Measurements from ENCODE around the gene NCKAP5L. TPM values are rescaled to one million over a fixed set of nuclear protein-coding genes. Genes with fewer than 3 reads are reported as not detected.
A peak's percentile ranks its signal among the peaks of the same experiment; 100 is the strongest.
"Not testable (repeated sequence)": the region's sequence is repeated elsewhere in the genome, so short reads cannot be mapped to it uniquely, and the experiment has no call there.

The NCKAP5L gene
- polyA plus RNA-seq, 1 donor, result 9.7 TPM

GRCh38 chr12:49792976-49793580 is 35.1 kb downstream of the NCKAP5L start:
- no peak overlapping the region for H3K4me3 ChIP-seq (ENCODE audit: low read length)
- H3K27ac ChIP-seq (ENCODE audit: low read length), result no peak overlapping the region
- no peaks in the 10 kb centered on the region for H3K4me1 ChIP-seq (ENCODE audit: control insufficient read depth, insufficient read depth, low read length)
- no peaks in the 10 kb centered on the region for H3K27me3 ChIP-seq (ENCODE audit: control insufficient read depth, insufficient read depth, low read length)
- DNase-seq, result no peak
- H3K9me3 ChIP-seq (ENCODE audit: control insufficient read depth, low read depth, low read length), result no peaks in the 10 kb centered on the region
- H3K36me3 ChIP-seq (ENCODE audit: control insufficient read depth, insufficient read depth, low read length), result peaks cover 13% of the 10 kb centered on the region
- no CpG with 5 or more reads among the region's 11 CpGs for WGBS (ENCODE audit: insufficient coverage, low lambda C conversion rate)

GRCh38 chr12:49792181-49792970 is 35.8 kb downstream of the NCKAP5L start:
- Histone ChIP-seq H3K4me1 (ENCODE audit: control insufficient read depth, insufficient read depth, low read length) (no peaks in the 10 kb centered on the region), H3K27ac (ENCODE audit: low read length) (no peak overlapping the region), H3K4me3 (ENCODE audit: low read length) (no peak overlapping the region), H3K27me3 (ENCODE audit: control insufficient read depth, insufficient read depth, low read length) (no peaks in the 10 kb centered on the region), H3K9me3 (ENCODE audit: control insufficient read depth, low read depth, low read length) (no peaks in the 10 kb centered on the region), H3K36me3 (ENCODE audit: control insufficient read depth, insufficient read depth, low read length) (peaks cover 8% of the 10 kb centered on the region)
- DNase-seq, result no peak
- WGBS (ENCODE audit: insufficient coverage, low lambda C conversion rate), result no CpG with 5 or more reads among the region's 20 CpGs

GRCh38 chr12:49791700-49792099 is 36.5 kb downstream of the NCKAP5L start:
- WGBS (ENCODE audit: insufficient coverage, low lambda C conversion rate), result no CpG with 5 or more reads among the region's 23 CpGs
- Histone ChIP-seq H3K36me3 (ENCODE audit: control insufficient read depth, insufficient read depth, low read length) (peaks cover 6% of the 10 kb centered on the region), H3K27ac (ENCODE audit: low read length) (no peak overlapping the region), H3K27me3 (ENCODE audit: control insufficient read depth, insufficient read depth, low read length) (no peaks in the 10 kb centered on the region), H3K9me3 (ENCODE audit: control insufficient read depth, low read depth, low read length) (no peaks in the 10 kb centered on the region), H3K4me1 (ENCODE audit: control insufficient read depth, insufficient read depth, low read length) (no peaks in the 10 kb centered on the region), H3K4me3 (ENCODE audit: low read length) (no peak overlapping the region)
- no peak for DNase-seq

- Histone ChIP-seq H3K4me3 (ENCODE audit: low read length) (no peak overlapping the region), H3K36me3 (ENCODE audit: control insufficient read depth, insufficient read depth, low read length) (peaks cover 6% of the 10 kb centered on the region), H3K27ac (ENCODE audit: low read length) (no peak overlapping the region), H3K9me3 (ENCODE audit: control insufficient read depth, low read depth, low read length) (no peaks in the 10 kb centered on the region), H3K27me3 (ENCODE audit: control insufficient read depth, insufficient read depth, low read length) (no peaks in the 10 kb centered on the region), H3K4me1 (ENCODE audit: control insufficient read depth, insufficient read depth, low read length) (no peaks in the 10 kb centered on the region)
- DNase-seq, result no peak
- WGBS (ENCODE audit: insufficient coverage, low lambda C conversion rate), result no CpG with 5 or more reads among the region's 22 CpGs
These were observed 37.3 kb downstream of the NCKAP5L start for GRCh38 chr12:49790741-49791555.

GRCh38 chr12:49789992-49790391 is 38.2 kb downstream of the NCKAP5L start:
- no CpG with 5 or more reads among the region's 3 CpGs for WGBS (ENCODE audit: insufficient coverage, low lambda C conversion rate)
- Histone ChIP-seq H3K4me3 (ENCODE audit: low read length) (no peak overlapping the region), H3K27ac (ENCODE audit: low read length) (no peak overlapping the region), H3K4me1 (ENCODE audit: control insufficient read depth, insufficient read depth, low read length) (no peaks in the 10 kb centered on the region), H3K36me3 (ENCODE audit: control insufficient read depth, insufficient read depth, low read length) (peaks cover 4% of the 10 kb centered on the region), H3K9me3 (ENCODE audit: control insufficient read depth, low read depth, low read length) (no peaks in the 10 kb centered on the region), H3K27me3 (ENCODE audit: control insufficient read depth, insufficient read depth, low read length) (no peaks in the 10 kb centered on the region)
- DNase-seq, result no peak

GRCh38 chr12:49787672-49788071 is 40.5 kb downstream of the NCKAP5L start:
- Histone ChIP-seq H3K9me3 (ENCODE audit: control insufficient read depth, low read depth, low read length) (no peaks in the 10 kb centered on the region), H3K27ac (ENCODE audit: low read length) (no peak overlapping the region), H3K4me1 (ENCODE audit: control insufficient read depth, insufficient read depth, low read length) (no peaks in the 10 kb centered on the region), H3K36me3 (ENCODE audit: control insufficient read depth, insufficient read depth, low read length) (no peaks in the 10 kb centered on the region), H3K4me3 (ENCODE audit: low read length) (no peak overlapping the region), H3K27me3 (ENCODE audit: control insufficient read depth, insufficient read depth, low read length) (peaks cover 3% of the 10 kb centered on the region)
- 93% methylated on average over 2 of the region's 2 CpGs for WGBS (ENCODE audit: insufficient coverage, low lambda C conversion rate)
- DNase-seq, result no peak

GRCh38 chr12:49784756-49785409 is 43.3 kb downstream of the NCKAP5L start:
- Histone ChIP-seq H3K4me1 (ENCODE audit: control insufficient read depth, insufficient read depth, low read length) (no peaks in the 10 kb centered on the region), H3K27ac (ENCODE audit: low read length) (no peak overlapping the region), H3K4me3 (ENCODE audit: low read length) (no peak overlapping the region), H3K36me3 (ENCODE audit: control insufficient read depth, insufficient read depth, low read length) (no peaks in the 10 kb centered on the region), H3K9me3 (ENCODE audit: control insufficient read depth, low read depth, low read length) (no peaks in the 10 kb centered on the region), H3K27me3 (ENCODE audit: control insufficient read depth, insufficient read depth, low read length) (peaks cover 11% of the 10 kb centered on the region)
- WGBS (ENCODE audit: insufficient coverage, low lambda C conversion rate), result no CpG with 5 or more reads among the region's 4 CpGs
- DNase-seq, result no peak

- Histone ChIP-seq H3K9me3 (ENCODE audit: control insufficient read depth, low read depth, low read length) (no peaks in the 10 kb centered on the region), H3K27me3 (ENCODE audit: control insufficient read depth, insufficient read depth, low read length) (peaks cover 11% of the 10 kb centered on the region), H3K4me1 (ENCODE audit: control insufficient read depth, insufficient read depth, low read length) (no peaks in the 10 kb centered on the region), H3K27ac (ENCODE audit: low read length) (no peak overlapping the region), H3K4me3 (ENCODE audit: low read length) (no peak overlapping the region), H3K36me3 (ENCODE audit: control insufficient read depth, insufficient read depth, low read length) (no peaks in the 10 kb centered on the region)
- peak in 1 of 2 donors; percentile 37 for DNase-seq
- 78% methylated on average over 4 of the region's 7 CpGs for WGBS (ENCODE audit: insufficient coverage, low lambda C conversion rate)
These were observed 44.1 kb downstream of the NCKAP5L start for GRCh38 chr12:49783917-49784676.

GRCh38 chr12:49780914-49781313 is 47.3 kb downstream of the NCKAP5L start:
- H3K4me1 ChIP-seq (ENCODE audit: control insufficient read depth, insufficient read depth, low read length); H3K4me3 ChIP-seq (ENCODE audit: low read length); DNase-seq; H3K27ac ChIP-seq (ENCODE audit: low read length); H3K9me3 ChIP-seq (ENCODE audit: control insufficient read depth, low read depth, low read length); H3K36me3 ChIP-seq (ENCODE audit: control insufficient read depth, insufficient read depth, low read length): not testable (repeated sequence)
- 89% methylated on average over 1 of the region's 6 CpGs for WGBS (ENCODE audit: insufficient coverage, low lambda C conversion rate)
- H3K27me3 ChIP-seq (ENCODE audit: control insufficient read depth, insufficient read depth, low read length), result peaks cover 11% of the 10 kb centered on the region

Measured in large intestine (tissue), 3 donors.